Measurements from ENCODE around the gene SIGLEC14.
"Not testable (repeated sequence)": the region's sequence is repeated elsewhere in the genome, so short reads cannot be mapped to it uniquely, and the experiment has no call there.

Gene SIGLEC14

GRCh38 chr19:51637362-51637978 is 9.2 kb downstream of the SIGLEC14 start:
- peak; percentile 53 for TF ChIP-seq CTCF (IDR thresholded peaks at IDR 0.05; ENCODE audit: insufficient read depth, low read depth, low read length, missing control alignments)
- no peak overlapping the region for H3K4me3 ChIP-seq (ENCODE audit: low read depth, low read length)
- peak; percentile 42 for DNase-seq (ENCODE audit: low read depth)

- no peak for TF ChIP-seq CTCF (IDR thresholded peaks at IDR 0.05; ENCODE audit: insufficient read depth, low read depth, low read length, missing control alignments)
- DNase-seq (ENCODE audit: low read depth), result no peak
- H3K4me3 ChIP-seq (ENCODE audit: low read depth, low read length), result no peak overlapping the region
Observed at GRCh38 chr19:51632126-51632525, 14.5 kb downstream of the SIGLEC14 start.

GRCh38 chr19:51630315-51630714 is 16.3 kb downstream of the SIGLEC14 start, which contains the start of gene SIGLEC5:
TSS of gene SIGLEC5 (minus strand) at chr19:51630401. CDS start at chr19:51630335, 66 bp downstream.
- not testable (repeated sequence) for DNase-seq (ENCODE audit: low read depth); H3K4me3 ChIP-seq (ENCODE audit: low read depth, low read length)

- no peak for TF ChIP-seq CTCF (IDR thresholded peaks at IDR 0.05; ENCODE audit: insufficient read depth, low read depth, low read length, missing control alignments)
- no peak for DNase-seq (ENCODE audit: low read depth)
- no peak overlapping the region for H3K4me3 ChIP-seq (ENCODE audit: low read depth, low read length)
Observed at GRCh38 chr19:51628153-51628939, 18.3 kb downstream of the SIGLEC14 start.

- H3K4me3 ChIP-seq (ENCODE audit: low read depth, low read length), result no peak overlapping the region
- no peak for DNase-seq (ENCODE audit: low read depth)
- TF ChIP-seq CTCF (IDR thresholded peaks at IDR 0.05; ENCODE audit: insufficient read depth, low read depth, low read length, missing control alignments), result no peak
Observed at GRCh38 chr19:51627491-51628138, 19.0 kb downstream of the SIGLEC14 start.

- no peak overlapping the region for H3K4me3 ChIP-seq (ENCODE audit: low read depth, low read length)
- TF ChIP-seq CTCF (IDR thresholded peaks at IDR 0.05; ENCODE audit: insufficient read depth, low read depth, low read length, missing control alignments), result no peak
- no peak for DNase-seq (ENCODE audit: low read depth)
Observed at GRCh38 chr19:51626675-51627074, 19.9 kb downstream of the SIGLEC14 start.

- no peak overlapping the region for H3K4me3 ChIP-seq (ENCODE audit: low read depth, low read length)
- no peak for TF ChIP-seq CTCF (IDR thresholded peaks at IDR 0.05; ENCODE audit: insufficient read depth, low read depth, low read length, missing control alignments)
- DNase-seq (ENCODE audit: low read depth), result peak; percentile 75
Observed at GRCh38 chr19:51621178-51621577, 25.4 kb downstream of the SIGLEC14 start.
